Fibroblast of skin of right quadriceps (primary cell): ENCODE measurements around the gene RAB21.
"Not testable (repeated sequence)": the region's sequence is repeated elsewhere in the genome, so short reads cannot be mapped to it uniquely, and the experiment has no call there.

Experiments
- DNase-seq: peaks from one replicate; pipeline ENCODE4 v3.0.0-alpha.2; 2013

Gene RAB21

DNA sequence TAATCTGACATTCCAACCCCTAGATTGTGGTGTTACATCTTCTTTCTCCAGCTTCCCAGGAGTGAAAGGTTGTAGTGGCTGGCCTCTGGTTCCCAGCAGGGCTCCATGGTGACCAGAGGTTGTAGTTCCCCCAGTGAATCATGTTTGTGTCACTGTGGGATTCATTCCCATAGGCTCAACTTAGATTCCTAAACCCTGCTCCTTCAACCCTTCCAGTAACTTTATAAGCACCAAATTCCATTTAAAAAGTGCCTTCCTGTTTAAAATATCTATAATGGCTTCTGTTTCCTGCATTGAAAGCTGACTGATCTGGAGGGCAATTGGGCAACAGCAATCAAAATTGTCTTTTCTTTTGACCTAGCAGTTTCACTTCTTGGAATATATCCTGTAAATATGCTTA, 44.4 kb downstream of the RAB21 start:
- peak; percentile 17 for DNase-seq

DNA sequence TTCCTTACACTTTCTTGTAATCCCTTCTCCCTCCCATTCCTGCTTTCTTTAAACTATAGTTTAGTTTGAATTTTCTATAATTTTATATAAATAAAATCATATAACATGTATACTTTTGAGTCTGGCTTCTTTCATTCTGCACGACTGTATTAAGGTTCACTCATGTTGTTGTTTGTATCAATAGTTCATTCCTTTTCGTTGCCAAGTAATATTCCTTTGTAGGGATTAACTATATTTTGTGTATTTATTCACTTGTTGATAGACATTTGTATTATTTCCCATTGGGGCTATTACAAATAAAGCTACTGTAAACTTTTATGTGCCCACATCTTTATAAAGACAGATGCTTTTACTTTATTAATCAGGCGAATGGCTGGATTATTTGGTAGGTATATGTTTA, 45.5 kb downstream of the RAB21 start:
- no peak for DNase-seq

DNA sequence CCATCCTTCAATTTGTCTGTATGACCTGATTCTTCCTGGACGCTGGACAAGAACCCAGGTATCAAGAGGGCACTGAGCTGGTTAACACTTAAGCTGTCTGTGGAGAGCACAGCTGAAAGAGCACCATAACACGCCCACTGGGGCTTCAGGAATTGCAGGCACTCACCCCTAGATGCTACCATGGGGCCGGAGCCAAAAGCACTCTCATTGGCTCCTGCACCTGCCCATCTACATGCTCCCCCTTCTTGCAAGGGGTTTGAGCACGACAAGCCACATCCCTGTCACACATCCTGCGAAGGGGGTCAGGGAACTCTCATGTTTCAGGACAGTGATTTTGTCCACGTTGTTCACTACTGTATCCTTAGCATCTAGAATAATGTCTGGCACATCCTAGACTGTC, 49.8 kb downstream of the RAB21 start:
- no peak for DNase-seq

DNA sequence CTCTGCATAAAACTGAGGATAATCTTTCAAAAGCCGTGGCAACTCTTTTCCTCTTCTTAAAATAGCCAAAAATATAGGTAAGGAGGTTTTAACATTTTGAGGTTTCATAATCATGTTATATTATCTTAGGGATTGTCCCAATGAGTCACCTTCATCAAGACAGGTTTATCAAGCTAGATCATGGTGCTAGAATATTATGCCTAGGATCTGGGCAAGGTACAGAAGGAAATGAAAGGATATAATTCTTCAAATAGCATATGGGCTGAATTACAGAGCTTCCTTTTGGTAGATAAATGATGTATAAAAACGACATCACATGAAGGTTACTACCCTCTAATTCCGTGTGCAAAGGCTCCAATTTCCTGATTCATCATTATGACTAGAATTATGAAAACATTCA, 56.3 kb downstream of the RAB21 start:
- peak; percentile 2 for DNase-seq

DNA sequence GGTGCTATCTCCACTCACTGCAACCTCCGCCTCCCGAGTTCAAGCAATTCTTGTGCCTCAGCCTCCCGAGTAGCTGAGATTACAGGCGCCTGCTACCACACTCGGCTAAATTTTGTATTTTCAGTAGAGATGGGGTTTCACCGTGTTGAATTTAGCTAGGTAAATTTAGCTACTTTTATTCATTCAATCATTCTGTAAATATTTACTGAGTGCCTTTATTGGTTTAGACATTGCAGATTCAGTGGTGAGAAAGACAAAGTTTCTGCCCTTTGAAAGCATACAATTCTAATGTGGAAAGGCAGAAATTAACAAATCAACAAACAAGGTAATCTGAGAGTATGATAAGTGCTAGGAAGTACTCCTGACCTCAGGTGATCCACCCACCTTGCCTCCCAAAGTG, 60.6 kb downstream of the RAB21 start:
- DNase-seq = not testable (repeated sequence)

DNA sequence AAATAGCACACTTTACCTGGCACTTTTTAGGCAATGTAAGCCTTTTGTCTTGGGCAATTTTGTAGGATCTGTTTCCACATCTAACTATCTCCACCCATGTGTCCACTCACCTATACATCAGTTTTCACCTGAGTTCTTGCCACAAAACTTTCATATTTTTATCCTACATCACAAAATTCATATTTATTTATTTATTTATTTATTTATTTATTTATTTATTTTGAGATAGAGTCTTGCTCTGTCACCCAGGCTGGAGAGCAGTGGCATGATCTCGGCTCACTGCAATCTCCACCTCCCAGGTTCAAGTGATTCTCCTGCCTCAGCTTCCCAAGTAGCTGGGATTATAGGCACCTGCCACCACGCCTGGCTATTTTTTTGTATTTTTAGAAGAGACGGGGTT, 67.4 kb downstream of the RAB21 start:
- not testable (repeated sequence) for DNase-seq

DNA sequence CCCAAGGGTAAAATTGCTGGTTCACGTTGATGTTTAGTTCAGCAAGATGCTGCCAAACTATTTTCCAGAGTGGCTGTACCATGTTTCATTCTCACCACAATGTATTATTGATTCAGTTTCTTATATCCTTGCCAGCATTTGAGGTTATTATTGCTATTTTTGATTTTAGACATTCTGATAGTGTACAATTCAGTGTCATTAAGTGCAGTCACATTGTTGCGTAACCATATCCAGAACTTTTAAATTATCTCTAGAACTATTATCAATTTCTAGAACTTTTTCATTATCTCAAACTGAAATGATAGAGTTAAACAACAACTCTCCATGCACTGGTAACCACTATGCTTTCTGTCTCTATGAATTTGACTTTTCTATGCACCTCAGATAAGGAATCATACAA, 74.2 kb downstream of the RAB21 start:
- no peak for DNase-seq

DNA sequence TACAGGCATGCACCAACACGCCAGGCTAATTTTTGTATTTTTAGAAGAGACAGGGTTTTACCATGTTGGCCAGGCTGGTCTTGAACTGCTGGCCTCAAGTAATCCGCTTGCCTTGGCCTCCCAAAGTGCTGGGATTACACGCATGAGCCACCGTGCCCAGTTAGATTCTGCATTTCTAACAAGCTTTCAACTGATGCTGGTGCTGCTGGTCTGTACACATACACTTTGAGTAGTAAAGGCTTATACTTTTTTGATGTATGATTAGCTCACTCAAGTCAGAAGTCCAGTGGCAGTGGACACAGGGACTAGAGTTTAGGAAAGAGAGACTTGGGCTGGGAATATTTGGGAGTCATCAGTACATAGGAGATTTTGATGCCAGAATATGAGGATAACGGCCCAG, 82.7 kb downstream of the RAB21 start:
- DNase-seq = no peak

DNA sequence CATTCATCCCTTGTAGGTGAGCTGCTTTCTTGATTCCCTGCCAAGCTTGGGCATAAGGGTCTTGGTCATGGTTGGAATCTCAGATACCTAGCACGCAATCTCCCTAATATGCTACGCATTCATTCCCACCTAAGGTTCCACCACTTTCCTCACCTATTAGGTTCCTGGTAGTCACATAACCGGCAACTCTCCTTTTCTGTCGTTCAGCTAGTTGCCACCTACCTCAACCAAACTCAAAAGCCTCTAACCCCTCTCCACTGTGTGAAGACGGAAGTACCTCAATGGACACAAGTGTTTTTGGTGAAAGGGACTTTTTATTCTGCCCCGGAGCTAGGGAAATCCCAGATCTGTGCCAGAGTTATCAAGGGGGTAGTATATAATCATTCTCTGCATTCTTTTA, 83.6 kb downstream of the RAB21 start:
- no peak for DNase-seq

DNA sequence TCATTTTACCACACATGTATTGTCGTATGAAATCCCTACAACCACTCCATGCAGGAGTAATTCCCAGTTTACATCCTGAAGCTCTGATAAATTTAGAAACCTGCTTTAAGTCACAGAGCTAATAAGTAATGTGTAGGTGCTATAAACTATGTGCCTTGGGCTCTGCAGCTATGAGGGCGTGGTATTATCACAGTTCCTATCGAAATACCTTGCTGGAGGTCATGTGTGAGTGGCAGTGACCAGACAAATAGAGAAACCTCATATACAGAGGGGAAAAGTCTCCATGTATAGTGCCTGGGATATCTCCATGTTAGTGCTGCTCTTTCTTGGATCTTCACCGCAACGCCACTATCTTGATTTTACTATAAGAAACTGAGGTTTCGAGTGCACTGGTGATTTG, 84.0 kb downstream of the RAB21 start:
- DNase-seq = no peak

DNA sequence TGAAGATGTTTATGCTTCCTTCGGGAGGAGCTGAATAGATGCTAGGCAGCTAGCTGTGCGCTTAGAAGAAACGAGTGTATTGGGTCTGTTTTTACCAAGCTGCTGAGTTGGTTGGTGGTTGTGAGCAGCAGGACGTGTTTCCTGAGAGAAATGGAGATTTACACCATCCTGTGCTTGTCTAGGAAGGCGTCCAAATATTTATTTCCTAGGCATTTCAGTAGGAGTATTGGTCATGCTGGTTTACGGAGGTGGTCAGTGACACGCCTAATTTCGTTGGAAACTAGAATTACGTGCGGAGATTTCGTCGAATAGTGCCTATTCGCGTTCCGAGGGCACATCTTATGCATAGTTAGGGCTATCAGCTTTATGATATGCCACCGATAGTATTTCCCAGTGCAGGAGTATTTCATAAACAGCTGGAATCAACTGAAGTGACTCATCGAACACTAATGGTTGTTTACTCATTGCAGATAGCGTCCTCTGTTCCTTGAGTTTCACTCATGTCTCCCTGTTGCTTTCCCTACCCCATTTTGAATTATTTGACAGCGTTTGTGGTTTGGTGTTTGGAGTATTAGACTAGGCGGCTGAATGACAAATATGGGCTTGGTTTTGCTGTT, 85.7 kb downstream of the RAB21 start:
- DNase-seq = peak; percentile 65

DNA sequence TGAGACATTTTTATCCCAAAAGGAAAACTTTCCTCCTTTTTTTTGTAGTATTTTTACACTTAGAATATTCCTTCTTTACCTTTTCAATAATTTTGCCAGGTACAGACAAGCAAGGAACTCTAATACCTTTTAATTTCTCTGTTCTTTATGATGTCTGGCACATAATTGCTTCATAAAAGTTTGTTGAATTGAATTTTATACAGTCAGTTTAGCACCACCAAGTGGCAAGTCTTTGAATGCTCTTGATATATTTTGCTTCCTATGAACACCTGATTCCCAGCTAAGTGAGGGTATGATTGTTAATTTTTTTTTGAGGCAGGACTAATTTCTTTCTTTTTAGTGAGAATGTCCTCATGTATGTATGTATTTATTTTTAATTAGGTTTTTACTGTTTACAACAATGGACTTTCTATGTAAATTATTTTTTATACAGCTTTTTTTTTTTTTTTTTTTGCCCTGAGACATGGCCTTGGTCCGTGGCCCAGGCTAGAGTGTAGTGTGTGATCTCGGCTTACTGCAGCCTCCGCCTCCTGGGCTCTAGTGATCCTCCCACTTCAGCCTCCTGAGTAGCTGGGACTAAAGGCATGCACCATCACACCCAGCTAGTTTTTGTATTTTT, 91.8 kb downstream of the RAB21 start:
- DNase-seq = peak; percentile 18

DNA sequence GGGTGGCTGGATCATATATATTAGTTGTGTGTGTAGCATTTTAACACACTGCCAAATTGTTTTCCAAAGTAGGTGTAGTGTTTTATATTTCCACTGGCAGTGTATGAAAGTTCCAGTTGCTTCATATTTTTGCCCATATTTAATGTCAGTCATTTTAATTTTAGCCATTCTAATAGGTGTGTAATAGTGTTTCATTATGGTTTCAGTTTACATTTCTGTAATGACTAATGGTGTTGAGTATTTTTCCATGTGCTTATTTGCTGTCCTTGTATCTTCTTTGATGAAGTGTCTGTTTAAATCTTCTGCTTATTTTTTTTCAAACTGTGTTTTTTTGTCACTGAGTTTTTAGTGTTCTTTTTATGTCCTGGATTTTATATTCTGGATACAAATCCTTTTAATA, 93.5 kb downstream of the RAB21 start:
- no peak for DNase-seq

DNA sequence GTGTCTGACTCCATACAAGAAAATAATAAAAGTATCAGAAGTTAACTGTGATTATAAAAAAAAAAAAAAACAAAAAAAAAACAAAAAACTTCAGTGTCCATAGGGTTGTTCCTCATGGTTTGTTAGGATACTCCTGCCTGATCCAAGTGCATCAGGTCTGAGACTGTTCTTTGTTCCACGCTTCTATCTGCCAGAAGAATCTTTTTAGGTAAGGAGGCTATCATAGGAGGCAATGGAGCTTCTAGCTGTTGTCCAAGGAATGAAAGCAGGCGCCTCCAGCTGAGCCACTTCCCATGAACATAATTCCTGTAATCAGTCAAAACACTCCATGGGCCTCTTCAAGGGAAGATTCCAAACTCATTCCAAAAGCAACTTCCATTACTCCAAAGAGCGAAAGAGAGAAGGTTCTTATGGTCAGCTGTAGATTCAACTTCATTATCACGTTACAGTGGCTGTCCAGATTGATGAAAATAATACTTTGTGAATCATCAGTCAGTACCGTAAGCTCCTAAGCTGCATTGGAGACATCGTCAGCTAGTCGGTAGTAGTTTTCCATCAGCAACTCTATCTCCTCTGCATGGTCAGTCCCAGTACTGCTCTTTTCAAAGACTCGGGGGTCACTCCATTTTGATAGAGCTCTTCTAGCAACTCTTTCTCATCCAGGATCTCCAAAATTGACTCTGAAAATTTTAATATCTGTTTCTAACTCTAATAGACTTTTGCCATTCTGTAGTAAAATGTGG, 94.6 kb downstream of the RAB21 start:
- no peak for DNase-seq
